Neural cell (in vitro differentiated cells): ENCODE results near the gene PRKCD. TPM values are rescaled to one million over a fixed set of nuclear protein-coding genes. Genes with fewer than 3 reads are reported as not detected.

Experiments
- H2AFZ ChIP-seq: fragments of 200-600, 300-800 bp; sonication (generic), shearing (Covaris generic); 2 replicates; pipeline ENCODE4 v1.6.0; 2014; ENCODE audit warnings: low read depth, mild to moderate bottlenecking, antibody characterized with exemption, low read length, moderate library complexity
- H3F3A ChIP-seq: fragments of 200-600 bp; shearing (Covaris generic); 2 replicates; pipeline ENCODE4 v1.6.1; 2016; ENCODE audit warnings: mild to moderate bottlenecking, moderate library complexity, mixed read lengths, antibody characterized with exemption, low read length; ENCODE audit not compliant: insufficient read depth, poor library complexity, severe bottlenecking
- H3K27ac ChIP-seq: fragments of 200-600, 300-800 bp; sonication (generic), shearing (Covaris generic); 2 replicates; pipeline ENCODE4 v1.5.1; 2014; ENCODE audit warnings: mild to moderate bottlenecking, low read length, moderate library complexity
- H3K27me3 ChIP-seq: fragments of 300-800, 200-600 bp; sonication (generic), shearing (Covaris generic); 2 replicates; pipeline ENCODE4 v1.6.0; 2014; ENCODE audit warnings: mild to moderate bottlenecking, low read depth, low read length, moderate library complexity; ENCODE audit not compliant: insufficient read depth
- H3K36me3 ChIP-seq: fragments of 300-800, 200-600 bp; sonication (generic), shearing (Covaris generic); 2 replicates; pipeline ENCODE4 v1.5.1; 2014; ENCODE audit warnings: mild to moderate bottlenecking, antibody characterized with exemption, low read length, moderate library complexity; ENCODE audit not compliant: insufficient read depth
- H3K4me2 ChIP-seq: fragments of 300-800, 200-600 bp; sonication (generic), shearing (Covaris generic); 2 replicates; pipeline ENCODE4 v1.6.0; 2014; ENCODE audit warnings: mild to moderate bottlenecking, low read length
- H3K4me3 ChIP-seq: fragments of 300-800, 200-600 bp; sonication (generic), shearing (Covaris generic); 2 replicates; pipeline ENCODE4 v1.5.1; 2014; ENCODE audit warnings: mild to moderate bottlenecking, low read length, moderate library complexity
- H3K79me2 ChIP-seq: fragments of 200-600 bp; shearing (Covaris generic); replicated peaks from 2 replicates; pipeline ENCODE4 v1.6.0; 2014; ENCODE audit warnings: mild to moderate bottlenecking, low read length, moderate library complexity; ENCODE audit not compliant: insufficient read depth
- H3K9ac ChIP-seq: fragments of 300-800, 200-600 bp; sonication (generic), shearing (Covaris generic); 2 replicates; pipeline ENCODE4 v1.6.1; 2016; ENCODE audit warnings: mild to moderate bottlenecking, low read length, mixed read lengths
- H3K9me2 ChIP-seq: fragments of 200-600 bp; shearing (Covaris generic); 2 replicates; pipeline ENCODE4 v1.6.1; 2016; ENCODE audit warnings: mild to moderate bottlenecking, low read length, mixed read lengths; ENCODE audit not compliant: insufficient read depth
- H3K9me3 ChIP-seq: fragments of 200-600, 300-800 bp; sonication (generic), shearing (Covaris generic); 2 replicates; pipeline ENCODE4 v1.6.1; 2016; ENCODE audit warnings: mild to moderate bottlenecking, mixed run types, low read length, moderate library complexity, mixed read lengths
- H4K20me1 ChIP-seq: fragments of 200-600 bp; shearing (Covaris generic); 2 replicates; pipeline ENCODE4 v1.6.1; 2016; ENCODE audit warnings: mild to moderate bottlenecking, mixed run types; ENCODE audit not compliant: insufficient read depth
- CTCF ChIP-seq: fragments of 450-650 bp; IDR thresholded peaks from 2 replicates; pipeline ENCODE4 v1.5.1; 2014; ENCODE audit warnings: antibody characterized with exemption, mild to moderate bottlenecking, moderate library complexity; ENCODE audit not compliant: poor library complexity, severe bottlenecking
- EP300 ChIP-seq: fragments of 450-650 bp; conservative IDR thresholded peaks from 2 replicates; pipeline ENCODE4 v1.6.1; 2014; ENCODE audit warnings: antibody characterized with exemption, mild to moderate bottlenecking, moderate library complexity; ENCODE audit not compliant: poor library complexity, severe bottlenecking
- EZH2 ChIP-seq: fragments of 200-600, 300-800 bp; shearing (Covaris generic), sonication (generic); IDR thresholded peaks from 2 replicates; pipeline ENCODE4 v1.6.1; 2014; ENCODE audit warnings: antibody characterized with exemption, low read length, borderline replicate concordance, mild to moderate bottlenecking; ENCODE audit not compliant: insufficient read depth, poor library complexity, severe bottlenecking
- MXI1 ChIP-seq: fragments of 450-650 bp; conservative IDR thresholded peaks from 2 replicates; pipeline ENCODE4 v1.6.1; 2014; ENCODE audit warnings: antibody characterized with exemption, mild to moderate bottlenecking; ENCODE audit not compliant: poor library complexity, severe bottlenecking
- POLR2AphosphoS5 ChIP-seq: IDR thresholded peaks from 2 replicates; pipeline ENCODE4 v1.6.1; 2012
- RAD21 ChIP-seq: fragments of 450-650 bp; conservative IDR thresholded peaks from 2 replicates; pipeline ENCODE4 v1.6.1; 2014; ENCODE audit warnings: antibody characterized with exemption, mild to moderate bottlenecking, moderate library complexity
- SMC3 ChIP-seq: fragments of 450-650 bp; conservative IDR thresholded peaks from 2 replicates; pipeline ENCODE4 v1.6.1; 2014; ENCODE audit warnings: antibody characterized with exemption, mild to moderate bottlenecking, moderate library complexity; ENCODE audit not compliant: poor library complexity
- TAF1 ChIP-seq: IDR thresholded peaks from 2 replicates; pipeline ENCODE4 v1.6.1; 2012; ENCODE audit warnings: low read depth
- polyA minus RNA-seq: library from RNA; depleted of rRNA, polyadenylated mRNA; stranded (reverse); fragments of >200 nt; gene quantifications from 2 replicates; pipeline ENCODE4 v1.2.3, GENCODE V29; 2014
- polyA plus RNA-seq: library from polyadenylated mRNA; depleted of rRNA; stranded (reverse); fragments of >200 nt; gene quantifications from 2 replicates; pipeline ENCODE4 v1.2.3, GENCODE V29; 2014
- TF ChIP-seq, protein P1 (sequence below): IDR thresholded peaks from 2 replicates; pipeline ENCODE4 v1.6.1; 2012; ENCODE audit warnings: borderline replicate concordance

PRKCD gene
- polyA plus RNA-seq (not detected in 2 replicates), polyA minus RNA-seq (not detected in 2 replicates)

GRCh38 chr3:53160660-53161449 is at the start of gene PRKCD:
Gene PRKCD (plus strand): TSS chr3:53161209. CDS start chr3:53178423, 17,214 bp downstream.
- Histone ChIP-seq H3K4me3 (peak within 1 kb of the TSS; percentile 62), H3K9me2 (no peaks in the 10 kb centered on the region), H2AFZ (no peak within 1 kb of the TSS), H4K20me1 (no peaks in the 10 kb centered on the region), H3F3A (no peaks in the 10 kb centered on the region), H3K4me2 (no peak within 1 kb of the TSS), H3K9ac (peak within 1 kb of the TSS; percentile 36), H3K27ac (no peak within 1 kb of the TSS), H3K9me3 (no peaks in the 10 kb centered on the region), H3K36me3 (no peaks in the 10 kb centered on the region), H3K27me3 (peaks cover 50% of the 10 kb centered on the region), H3K79me2 (no peaks in the 10 kb centered on the region)
- TF ChIP-seq POLR2AphosphoS5 = no peak
- peak; percentile 9 for TF ChIP-seq MXI1
- TF ChIP-seq CTCF = peak; percentile 20
- no peak for TF ChIP-seq TAF1
- TF ChIP-seq RAD21 = no peak
- TF ChIP-seq, protein P1, sequence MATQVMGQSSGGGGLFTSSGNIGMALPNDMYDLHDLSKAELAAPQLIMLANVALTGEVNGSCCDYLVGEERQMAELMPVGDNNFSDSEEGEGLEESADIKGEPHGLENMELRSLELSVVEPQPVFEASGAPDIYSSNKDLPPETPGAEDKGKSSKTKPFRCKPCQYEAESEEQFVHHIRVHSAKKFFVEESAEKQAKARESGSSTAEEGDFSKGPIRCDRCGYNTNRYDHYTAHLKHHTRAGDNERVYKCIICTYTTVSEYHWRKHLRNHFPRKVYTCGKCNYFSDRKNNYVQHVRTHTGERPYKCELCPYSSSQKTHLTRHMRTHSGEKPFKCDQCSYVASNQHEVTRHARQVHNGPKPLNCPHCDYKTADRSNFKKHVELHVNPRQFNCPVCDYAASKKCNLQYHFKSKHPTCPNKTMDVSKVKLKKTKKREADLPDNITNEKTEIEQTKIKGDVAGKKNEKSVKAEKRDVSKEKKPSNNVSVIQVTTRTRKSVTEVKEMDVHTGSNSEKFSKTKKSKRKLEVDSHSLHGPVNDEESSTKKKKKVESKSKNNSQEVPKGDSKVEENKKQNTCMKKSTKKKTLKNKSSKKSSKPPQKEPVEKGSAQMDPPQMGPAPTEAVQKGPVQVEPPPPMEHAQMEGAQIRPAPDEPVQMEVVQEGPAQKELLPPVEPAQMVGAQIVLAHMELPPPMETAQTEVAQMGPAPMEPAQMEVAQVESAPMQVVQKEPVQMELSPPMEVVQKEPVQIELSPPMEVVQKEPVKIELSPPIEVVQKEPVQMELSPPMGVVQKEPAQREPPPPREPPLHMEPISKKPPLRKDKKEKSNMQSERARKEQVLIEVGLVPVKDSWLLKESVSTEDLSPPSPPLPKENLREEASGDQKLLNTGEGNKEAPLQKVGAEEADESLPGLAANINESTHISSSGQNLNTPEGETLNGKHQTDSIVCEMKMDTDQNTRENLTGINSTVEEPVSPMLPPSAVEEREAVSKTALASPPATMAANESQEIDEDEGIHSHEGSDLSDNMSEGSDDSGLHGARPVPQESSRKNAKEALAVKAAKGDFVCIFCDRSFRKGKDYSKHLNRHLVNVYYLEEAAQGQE = no peak
- no peak for TF ChIP-seq SMC3

DNA sequence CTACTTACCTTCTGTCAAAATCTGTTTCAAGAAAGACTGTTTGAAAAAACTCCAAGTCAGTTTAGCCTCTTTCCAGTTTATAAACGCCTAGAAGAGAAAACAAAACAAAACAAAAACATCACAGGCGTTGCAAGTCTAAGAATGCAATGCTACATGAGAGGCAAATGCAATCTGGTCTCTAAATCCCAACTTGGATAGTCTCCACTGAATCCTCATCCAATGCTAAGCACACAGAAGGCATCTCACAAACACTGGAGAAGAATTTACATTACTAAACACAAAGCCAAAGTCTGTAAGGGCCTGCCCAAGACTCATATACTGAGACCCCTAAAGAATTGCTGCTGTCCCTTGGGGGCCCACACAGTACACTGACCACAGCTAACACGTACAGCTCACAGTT is 49.2 kb upstream of the PRKCD start:
- Histone ChIP-seq H3K9me3 (no peaks in the 10 kb centered on the region), H4K20me1 (no peaks in the 10 kb centered on the region), H3K9ac (no peak overlapping the region), H3K4me3 (no peak overlapping the region), H3K27me3 (no peaks in the 10 kb centered on the region), H3K79me2 (no peaks in the 10 kb centered on the region), H3K9me2 (no peaks in the 10 kb centered on the region), H3K4me2 (no peak overlapping the region), H3K36me3 (no peaks in the 10 kb centered on the region), H3K27ac (no peak overlapping the region), H3F3A (no peaks in the 10 kb centered on the region), H2AFZ (no peak overlapping the region)
- TF ChIP-seq, protein P1 = no peak
- no peak for TF ChIP-seq CTCF
- TF ChIP-seq EZH2 = no peak
- no peak for TF ChIP-seq POLR2AphosphoS5
- TF ChIP-seq TAF1 = no peak
- TF ChIP-seq SMC3 = no peak
- TF ChIP-seq EP300 = no peak
- TF ChIP-seq RAD21 = no peak
- TF ChIP-seq MXI1 = no peak
